K562 (cell line): ENCODE measurements around the gene ANXA10. TPM values are rescaled to one million over a fixed set of nuclear protein-coding genes. Genes with fewer than 3 reads are reported as not detected.

Source experiments
- ATAC-seq: fragments of 200-7000 bp; cut with Tn5 transposase; 3 replicates; pipeline ENCODE4 v1.9.1; 2020; ENCODE audit warnings: moderate library complexity
- BruUV-seq: library from RNA; stranded (reverse); fragments of 400-500 nt; replicated peaks from 2 replicates; lab custom pipeline; 2021; lab: Mats Ljungman, UMichigan
- CTCF ChIA-PET: fragments of 300-600 bp; formaldehyde crosslinking; extraction: SDS; loops from one replicate; lab custom pipeline; 2021; ENCODE audit warnings: low intra/inter-chr PET ratio; lab: Yijun Ruan, JAX
- POLR2A ChIA-PET: fragments of 300-600, 350-650 bp; sonication (Branson Sonifier 250); formaldehyde crosslinking; extraction: SDS; loops from one replicate; lab custom pipeline; 2021; ENCODE audit warnings: antibody characterized with exemption, inconsistent platforms; lab: Yijun Ruan, JAX
- DNase-seq, 4 experiments: peaks; one replicate each; pipeline versions ENCODE4 v3.0.0 to v3.0.0-alpha.2; 2011 to 2018; ENCODE audit warnings: low spot score in 3 of 4, mixed read lengths in 3 of 4; ENCODE audit errors: extremely low read depth in 1 of 4
- FAIRE-seq: peaks from 2 replicates; lab custom pipeline; 2011; peaks lifted over from hg19 to GRCh38; lab: Jason Lieb, UNC
- H2AFZ ChIP-seq: 2 replicates; pipeline ENCODE4 v1.6.0; 2011; ENCODE audit warnings: low read depth, low read length, control low read depth, inconsistent platforms
- H3K27ac ChIP-seq: fragments of 200-600 bp; 3 replicates; pipeline ENCODE4 v1.8.0; 2011; ENCODE audit warnings: low read depth, mild to moderate bottlenecking, control low read depth, inconsistent platforms, low read length, moderate library complexity, mixed read lengths; ENCODE audit errors: extremely low read depth
- H3K27me3 ChIP-seq, 2 experiments: fragments of 300-600 bp in 1 of 2; 2 replicates in 1 of 2; 3 replicates in 1 of 2; pipeline versions ENCODE4 v1.6.0 to v1.8.0; 2011; ENCODE audit warnings: inconsistent platforms in 2 of 2, low read length in 2 of 2, mild to moderate bottlenecking in 1 of 2, mixed read lengths in 1 of 2, moderate library complexity in 1 of 2; ENCODE audit not compliant: control insufficient read depth in 2 of 2, insufficient read depth in 2 of 2
- H3K36me3 ChIP-seq: fragments of 300-600 bp; 3 replicates; pipeline ENCODE4 v1.8.0; 2011; ENCODE audit warnings: mild to moderate bottlenecking, low read length, inconsistent platforms; ENCODE audit not compliant: control insufficient read depth, insufficient read depth
- H3K4me1 ChIP-seq, 2 experiments: fragments of 200-600 bp in 1 of 2; replicated peaks in 1 of 2; 2 replicates in 1 of 2; 3 replicates in 1 of 2; pipeline versions ENCODE4 v1.5.1 to v1.8.0; 2011; ENCODE audit warnings: inconsistent platforms in 2 of 2, low read length in 2 of 2, mild to moderate bottlenecking in 1 of 2, mixed read lengths in 1 of 2, moderate library complexity in 1 of 2; ENCODE audit not compliant: control insufficient read depth in 2 of 2, insufficient read depth in 2 of 2
- H3K4me2 ChIP-seq: 2 replicates; pipeline ENCODE4 v1.6.1; 2011; ENCODE audit warnings: low read length, control low read depth, inconsistent platforms, mixed read lengths; ENCODE audit not compliant: insufficient read depth
- H3K4me3 ChIP-seq: fragments of 200-600 bp; sonication (generic), shearing (Covaris generic); 2 replicates; pipeline ENCODE4 v1.5.1; 2016; ENCODE audit warnings: control low read depth, inconsistent platforms
- H3K79me2 ChIP-seq: fragments of 200-600 bp; 3 replicates; pipeline ENCODE4 v1.8.0; 2011; ENCODE audit warnings: low read length, inconsistent platforms; ENCODE audit not compliant: control insufficient read depth, insufficient read depth
- H3K9ac ChIP-seq, 2 experiments: 2 replicates each; pipeline versions ENCODE4 v1.6.0 to v1.6.1; 2011; ENCODE audit warnings: low read depth in 2 of 2, low read length in 2 of 2, control low read depth in 1 of 2, inconsistent platforms in 1 of 2, mild to moderate bottlenecking in 1 of 2, mixed read lengths in 1 of 2; ENCODE audit not compliant: insufficient read depth in 1 of 2
- H3K9me1 ChIP-seq: one replicate; pipeline ENCODE4 v1.6.0; 2011; ENCODE audit warnings: inconsistent platforms, mild to moderate bottlenecking, low read length, moderate library complexity; ENCODE audit not compliant: control insufficient read depth, insufficient read depth
- H3K9me3 ChIP-seq: replicated peaks from 2 replicates; pipeline ENCODE4 v1.5.1; 2011; ENCODE audit warnings: low read depth, low read length, inconsistent platforms; ENCODE audit not compliant: control insufficient read depth, insufficient read depth
- H4K20me1 ChIP-seq: replicated peaks from 2 replicates; pipeline ENCODE4 v1.6.1; 2011; ENCODE audit warnings: low read length, inconsistent platforms, mixed read lengths; ENCODE audit not compliant: control insufficient read depth, insufficient read depth
- ATF4 ChIP-seq: fragments of 450-650 bp; formaldehyde crosslinking; IDR thresholded peaks from 2 replicates; pipeline ENCODE4 v1.4.0; 2022; ENCODE audit warnings: mild to moderate bottlenecking, moderate library complexity
- CBFA2T2 ChIP-seq: fragments of 450-650 bp; conservative IDR thresholded peaks from 2 replicates; pipeline ENCODE4 v1.6.1; 2017; ENCODE audit warnings: mild to moderate bottlenecking
- ELK1 ChIP-seq: sonication (generic); formaldehyde crosslinking; IDR thresholded peaks from 2 replicates; pipeline ENCODE4 v1.8.1; 2022; ENCODE audit warnings: missing genetic modification reagents
- MIER1 ChIP-seq: fragments of 450-650 bp; IDR thresholded peaks from 2 replicates; pipeline ENCODE4 v1.6.1; 2016; ENCODE audit warnings: antibody characterized with exemption, mild to moderate bottlenecking, low read depth
- ZFP30 ChIP-seq: fragments of 250-450 bp; sonication (Bioruptor Pico); IDR thresholded peaks from 2 replicates; pipeline ENCODE4 v1.8.0; 2022; ENCODE audit warnings: moderate library complexity, mild to moderate bottlenecking, inconsistent platforms, borderline replicate concordance
- ZNF354B ChIP-seq: fragments of 250-450 bp; sonication (Bioruptor Pico); IDR thresholded peaks from 2 replicates; pipeline ENCODE4 v1.4.0; 2020
- ZNF589 ChIP-seq: fragments of 200-800 bp; sonication (Bioruptor generic); IDR thresholded peaks from 2 replicates; pipeline ENCODE4 v1.6.1; 2016; ENCODE audit warnings: low read depth, missing genetic modification characterization, missing compliant biosample characterization
- WGBS: fragments of 100-300 bp; shearing (Covaris generic); methylation state at CpG from one replicate; pipeline ENCODE4 v1.1.6; 2016; ENCODE audit warnings: low coverage, mixed read lengths; ENCODE audit not compliant: insufficient coverage; ENCODE audit errors: missing lambda C conversion rate; 5-methylcytosine and 5-hydroxymethylcytosine counted together
- in situ Hi-C: fragments of 300-500 bp; cut with MboI; formaldehyde crosslinking; loops from 4 replicates; pipeline ENCODE4 v1.15.0; 2018; ENCODE audit warnings: inconsistent platforms, mixed read lengths
- intact Hi-C: fragments of 100-400 bp; cut with micrococcal nuclease; formaldehyde crosslinking; loops from 2 replicates; pipeline ENCODE4 v1.14.2; 2022
- polyA plus RNA-seq, 8 experiments: library from polyadenylated mRNA; depleted of rRNA in 4 of 8; stranded (reverse) in 5 of 8; unstranded in 3 of 8; fragments of >200 nt; fragmentation: Nextera tagmentation in 2 of 8; fragmentation: Illumina TruSeq in 1 of 8; extraction: Ambion mirVana in 2 of 8; extraction: Trizol in 1 of 8; gene quantifications; 2 replicates each; pipeline versions ENCODE4 v1.2.1 to v1.2.3, GENCODE V29; 2011 to 2014; ENCODE audit warnings: inconsistent platforms in 1 of 8, missing spikeins in 1 of 8
- total RNA-seq, 7 experiments: library from RNA; depleted of rRNA in 6 of 7; stranded (reverse); fragments of >200 nt in 6 of 7; fragmentation: Illumina TruSeq in 2 of 7; extraction: Trizol in 2 of 7; gene quantifications; 2 replicates each; pipeline versions ENCODE4 v1.2.1 to v1.2.3, GENCODE V29; 2011 to 2021; ENCODE audit warnings: low replicate concordance in 1 of 7

ANXA10 gene
- total and polyA plus RNA-seq, 9 of the 15 experiments (the other 6 are each of a cell fraction or from before 2014, with no cell fraction given): not detected

GRCh38 chr4:168063031-168063430, 29.3 kb upstream of the ANXA10 start:
- no peaks in the 10 kb centered on the region for H3K36me3 ChIP-seq
- no peak overlapping the region for H3K9ac ChIP-seq
- BruUV-seq: no TSS peak
- H3K9me1 ChIP-seq: no peaks in the 10 kb centered on the region
- H3K4me1 ChIP-seq: no peaks in the 10 kb centered on the region
- H3K27ac ChIP-seq: no peak overlapping the region
- in situ Hi-C loops: no loop called here
- no peaks in the 10 kb centered on the region for H3K79me2 ChIP-seq
- no peaks in the 10 kb centered on the region for H4K20me1 ChIP-seq
- H3K4me2 ChIP-seq: no peak overlapping the region
- intact Hi-C loops: no loop called here
- no peak overlapping the region for H2AFZ ChIP-seq
- TF ChIP-seq ZNF589 (CRISPR knock-in tag) (no peak), CBFA2T2 (no peak), ZNF354B (CRISPR knock-in tag) (no peak), ELK1 (CRISPR knock-in tag) (no peak), ATF4 (no peak), MIER1 (no peak), ZFP30 (CRISPR knock-in tag) (no peak)
- FAIRE-seq (no peak), ATAC-seq (no peak), DNase-seq (no peak)
- no peak overlapping the region for H3K4me3 ChIP-seq
- H3K9me3 ChIP-seq: no peaks in the 10 kb centered on the region
- ChIA-PET POLR2A (no interaction called here), CTCF (no interaction called here)
- no peaks in the 10 kb centered on the region for H3K27me3 ChIP-seq
- 1% methylated on average over 4 of the region's 4 CpGs for WGBS
